ENCODE measurements around the gene MTUS2.

The MTUS2 gene

DNA sequence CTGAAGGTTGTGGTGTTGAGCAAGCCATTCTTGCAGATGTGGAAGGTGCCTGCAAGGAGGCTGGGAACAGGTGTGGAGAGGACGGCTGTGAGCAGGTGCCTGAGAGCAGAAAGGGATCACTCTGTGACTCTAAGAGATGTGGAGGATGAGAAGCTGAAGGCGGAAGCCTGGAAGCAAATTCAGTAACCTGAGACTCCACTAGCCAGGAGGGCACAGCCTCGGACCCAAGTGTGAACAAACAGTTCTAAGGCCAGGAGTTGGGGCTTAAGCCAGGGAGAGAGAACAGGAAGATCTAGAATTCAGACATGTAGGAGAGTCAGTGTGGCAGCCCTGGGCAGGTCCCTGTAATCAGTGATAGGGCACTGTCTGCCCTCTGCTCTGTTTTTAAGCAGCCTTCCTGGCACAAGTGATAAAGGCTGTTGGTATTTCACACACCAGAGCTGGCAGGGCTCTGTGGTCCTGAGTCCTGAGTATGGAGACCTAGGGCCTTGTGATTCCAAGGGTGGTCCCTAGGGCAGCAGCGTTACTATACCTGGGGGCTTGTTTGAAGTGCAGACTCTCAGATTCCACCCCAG is 644.1 kb downstream of the MTUS2 start:
- FAIRE-seq = no peak

DNA sequence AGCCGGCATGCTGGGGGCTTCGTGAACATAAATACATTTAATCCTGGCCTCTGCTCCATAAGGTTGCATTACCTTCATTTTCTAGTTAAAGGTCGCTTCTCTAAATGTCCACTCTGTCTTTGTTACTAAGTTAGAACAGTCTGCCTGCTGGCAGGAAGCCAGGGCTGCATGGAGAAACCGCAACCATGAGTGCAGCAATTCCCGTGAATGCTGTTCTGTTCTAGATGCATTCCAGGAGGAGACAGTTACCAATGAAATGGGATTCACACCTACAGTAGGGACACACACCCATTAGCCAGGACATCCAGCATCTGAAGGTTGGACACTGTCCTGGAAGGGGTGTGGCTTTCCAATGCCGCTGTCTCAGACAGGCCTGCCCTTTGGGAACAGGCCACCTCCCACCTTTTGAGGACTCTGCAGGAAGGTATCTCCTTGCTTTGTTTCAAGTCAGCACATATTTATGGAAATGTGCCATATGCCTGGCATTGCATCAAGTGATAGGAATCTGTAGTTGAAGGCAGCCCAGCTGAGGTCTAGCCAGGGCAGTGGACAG is 645.7 kb downstream of the MTUS2 start:
- no peak for FAIRE-seq

GRCh38 chr13:29471551-29471950 is 651.4 kb downstream of the MTUS2 start:
- FAIRE-seq = no peak

DNA sequence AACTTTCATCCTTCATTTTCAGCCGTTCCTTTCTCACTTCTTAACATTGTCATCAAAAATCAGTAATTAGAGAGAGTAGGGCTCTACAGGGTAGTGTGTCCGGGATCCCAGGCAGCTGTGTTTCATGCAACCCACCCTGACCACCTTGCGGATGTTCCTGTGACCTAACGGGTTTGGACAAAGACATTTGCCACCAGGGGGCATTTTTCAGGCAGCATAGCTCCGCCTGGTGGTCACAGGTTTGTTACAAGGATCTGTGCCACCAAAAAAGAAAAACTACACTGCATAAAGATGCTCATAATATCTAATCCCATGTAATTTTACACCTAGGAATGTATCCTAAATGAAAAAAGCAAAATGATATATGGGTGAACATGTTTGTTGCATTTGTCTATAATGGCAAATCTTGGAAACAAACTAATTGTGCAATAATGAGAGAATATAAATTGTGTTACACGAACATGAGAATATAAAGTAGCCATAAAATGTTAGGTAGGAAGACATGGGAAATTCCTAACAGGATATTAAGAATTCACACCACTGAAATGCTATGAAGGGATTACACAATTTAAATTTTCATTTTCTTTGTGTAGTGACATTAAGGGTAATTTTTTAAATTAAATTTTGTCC is 652.3 kb downstream of the MTUS2 start:
- FAIRE-seq = no peak

GRCh38 chr13:29473166-29473565 is 653.0 kb downstream of the MTUS2 start:
- no peak for FAIRE-seq

GRCh38 chr13:29474991-29475390 is 654.9 kb downstream of the MTUS2 start:
- no peak for FAIRE-seq

- no peak for FAIRE-seq
Measured at GRCh38 chr13:29476046-29476445, 655.9 kb downstream of the MTUS2 start.

DNA sequence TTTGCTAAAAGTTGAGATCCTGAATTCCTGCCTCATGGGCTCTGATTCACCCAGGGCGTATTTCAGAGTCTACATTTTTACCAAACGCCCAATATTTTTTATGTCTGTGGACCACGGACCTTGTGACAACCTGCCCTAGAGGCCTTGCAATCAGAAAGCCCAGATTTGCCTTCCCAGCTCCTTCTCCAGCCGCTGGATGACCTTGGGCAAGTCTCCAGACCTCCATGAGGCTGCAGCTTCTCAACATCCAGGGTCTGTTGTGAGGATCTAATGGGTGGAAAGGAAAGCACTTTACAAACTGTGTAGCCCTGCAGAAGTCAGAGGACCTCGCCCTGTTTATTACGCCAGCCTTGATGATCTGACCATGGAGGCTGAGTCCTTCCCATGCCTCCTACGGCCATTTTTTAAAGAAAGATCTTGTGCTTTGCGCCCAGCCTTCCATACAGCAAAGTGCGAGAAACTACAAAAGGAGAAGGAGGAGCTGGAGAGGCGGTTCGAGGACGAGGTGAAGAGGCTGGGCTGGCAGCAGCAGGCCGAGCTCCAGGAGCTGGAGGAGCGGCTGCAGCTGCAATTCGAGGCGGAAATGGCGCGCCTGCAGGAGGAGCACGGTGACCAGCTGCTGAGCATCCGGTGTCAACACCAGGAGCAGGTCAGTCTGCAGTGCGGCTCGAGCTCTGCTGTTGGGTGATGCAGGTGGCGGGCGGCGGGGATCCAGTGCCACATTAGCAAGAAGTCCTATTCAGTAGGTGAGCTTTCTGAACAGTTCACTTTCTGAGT is 659.8 kb downstream of the MTUS2 start:
- FAIRE-seq = no peak

GRCh38 chr13:29480893-29481525 is 660.9 kb downstream of the MTUS2 start:
- no peak for FAIRE-seq

DNA sequence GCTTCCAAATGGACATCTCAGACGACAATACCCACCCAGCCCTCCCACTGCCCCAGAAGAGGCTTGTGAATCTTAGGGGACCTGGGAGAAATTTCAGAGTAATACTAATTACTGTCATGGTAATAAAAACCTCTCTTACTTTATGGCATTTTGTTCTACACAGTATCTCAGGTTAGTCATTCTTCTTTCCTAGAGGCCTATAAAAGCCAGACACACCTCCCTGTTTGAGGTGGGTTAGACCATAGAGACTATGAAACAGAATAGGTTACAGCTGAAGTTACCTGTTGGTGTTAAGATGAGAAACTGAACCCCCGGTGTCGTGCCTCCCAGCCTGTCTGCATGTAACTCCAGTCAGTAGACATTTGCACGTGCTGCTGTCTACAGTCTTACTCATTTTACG is 661.5 kb downstream of the MTUS2 start:
- no peak for FAIRE-seq

DNA sequence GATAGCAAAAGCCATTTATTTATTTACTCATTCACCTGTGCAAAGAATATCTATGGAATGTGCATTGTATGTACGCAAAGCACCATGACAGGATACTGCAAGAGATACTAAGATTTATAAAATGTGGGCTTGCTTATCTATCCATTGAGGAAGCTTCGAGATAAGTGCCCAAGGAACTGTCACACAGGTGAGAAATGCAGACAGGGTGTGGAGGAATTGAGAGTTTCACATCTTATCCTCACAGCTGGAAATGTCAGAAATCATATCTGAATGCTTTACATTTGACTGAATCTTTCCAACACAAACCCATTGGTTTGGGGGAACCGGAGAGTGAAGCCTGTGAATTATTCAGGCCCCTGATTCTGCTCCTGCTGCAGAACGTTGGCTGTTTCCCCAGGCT is 662.4 kb downstream of the MTUS2 start:
- no peak for FAIRE-seq

GRCh38 chr13:29483211-29483610 is 663.1 kb downstream of the MTUS2 start:
- FAIRE-seq = no peak

DNA sequence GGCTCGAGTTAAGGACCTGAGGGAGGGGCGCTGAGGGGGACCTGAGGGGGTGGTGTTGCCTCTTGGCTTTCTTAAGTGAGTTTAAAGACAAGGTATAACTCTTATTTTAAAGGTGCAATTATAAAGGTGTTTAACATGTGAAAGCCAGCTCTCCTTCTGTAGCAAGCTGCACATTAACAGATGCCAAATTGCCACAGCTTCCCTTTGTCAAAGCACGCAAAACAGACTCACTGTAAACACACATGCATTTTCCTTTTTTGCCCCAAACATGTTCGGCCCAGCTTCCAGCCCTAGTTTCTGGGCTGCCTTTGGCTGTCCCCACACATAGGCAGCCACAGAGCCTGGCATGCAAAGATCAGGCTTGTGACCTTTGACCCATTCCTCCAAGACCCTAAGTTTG is 663.5 kb downstream of the MTUS2 start:
- FAIRE-seq = no peak

DNA sequence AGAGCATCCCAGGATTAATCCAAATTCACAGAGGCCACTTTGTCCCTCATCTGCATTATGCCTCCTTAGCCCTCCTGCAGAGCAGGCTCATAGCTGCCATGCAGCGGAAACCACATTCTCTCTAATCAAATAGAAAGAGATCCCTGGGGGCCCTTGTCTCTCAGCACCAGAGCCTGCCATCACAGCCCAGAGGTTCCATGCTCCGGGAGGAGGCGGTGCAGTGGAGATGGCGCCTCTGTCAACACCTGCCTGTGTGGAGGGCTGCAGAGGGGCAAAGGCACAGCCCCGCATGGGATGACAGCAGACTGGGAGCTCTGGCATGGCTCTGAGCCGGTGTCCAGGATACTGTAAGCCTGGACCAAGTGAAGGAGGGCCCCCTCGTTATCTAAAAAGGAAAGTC is 664.1 kb downstream of the MTUS2 start:
- no peak for FAIRE-seq

- no peak for FAIRE-seq
Measured at GRCh38 chr13:29484796-29485195, 664.7 kb downstream of the MTUS2 start.

GRCh38 chr13:29486551-29486950 is 666.4 kb downstream of the MTUS2 start:
- FAIRE-seq = no peak

DNA sequence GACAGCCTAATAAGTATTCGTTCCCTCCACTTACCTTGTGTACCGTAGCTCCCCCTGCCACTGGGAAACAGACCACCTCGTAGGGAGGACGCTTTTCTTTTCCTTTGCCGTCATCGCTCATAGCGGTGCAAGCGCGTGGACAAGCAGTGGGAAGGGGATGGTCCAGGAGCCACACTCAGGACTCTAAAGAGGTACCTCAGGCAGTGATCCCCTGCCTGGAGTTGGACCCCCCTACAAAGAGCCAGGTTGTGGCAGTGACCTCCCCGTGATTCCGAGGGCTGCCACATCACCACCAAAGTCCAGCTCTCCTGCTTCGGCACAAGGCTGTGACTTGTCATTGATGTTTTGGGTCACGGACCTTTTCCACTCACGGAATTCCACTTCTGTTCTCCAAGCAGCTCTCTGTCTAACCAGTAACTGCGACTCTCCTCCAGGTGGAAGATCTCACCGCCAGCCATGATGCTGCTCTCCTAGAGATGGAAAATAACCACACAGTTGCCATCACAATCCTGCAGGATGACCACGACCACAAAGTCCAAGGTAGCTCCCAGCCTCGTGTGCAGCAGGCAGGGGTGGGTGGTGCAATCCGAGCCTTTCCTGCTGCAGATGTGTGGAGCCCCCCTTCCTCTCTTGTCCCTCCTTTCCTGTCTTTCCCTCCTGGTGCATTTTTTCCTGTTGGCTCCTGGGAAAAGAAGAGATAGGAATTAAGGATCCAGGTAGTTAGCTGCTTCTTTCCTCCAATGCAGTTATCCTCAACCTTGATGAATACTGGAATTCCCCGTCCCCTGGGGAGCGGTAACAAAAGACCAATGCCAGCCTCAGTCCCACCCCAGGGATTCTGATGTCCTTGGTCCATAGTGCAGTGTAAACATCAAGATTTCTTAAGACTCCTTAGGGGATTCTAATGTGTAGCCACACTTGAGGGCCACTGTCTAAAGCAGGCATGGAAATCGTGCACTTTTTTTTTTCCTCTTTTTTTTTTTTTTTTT is 667.6 kb downstream of the MTUS2 start:
- FAIRE-seq = no peak

GRCh38 chr13:29489650-29490560 is 669.8 kb downstream of the MTUS2 start:
- FAIRE-seq = no peak

GRCh38 chr13:29490561-29490885 is 670.4 kb downstream of the MTUS2 start:
- FAIRE-seq = no peak

- no peak for FAIRE-seq
Measured at GRCh38 chr13:29491248-29491647, 671.1 kb downstream of the MTUS2 start.

DNA sequence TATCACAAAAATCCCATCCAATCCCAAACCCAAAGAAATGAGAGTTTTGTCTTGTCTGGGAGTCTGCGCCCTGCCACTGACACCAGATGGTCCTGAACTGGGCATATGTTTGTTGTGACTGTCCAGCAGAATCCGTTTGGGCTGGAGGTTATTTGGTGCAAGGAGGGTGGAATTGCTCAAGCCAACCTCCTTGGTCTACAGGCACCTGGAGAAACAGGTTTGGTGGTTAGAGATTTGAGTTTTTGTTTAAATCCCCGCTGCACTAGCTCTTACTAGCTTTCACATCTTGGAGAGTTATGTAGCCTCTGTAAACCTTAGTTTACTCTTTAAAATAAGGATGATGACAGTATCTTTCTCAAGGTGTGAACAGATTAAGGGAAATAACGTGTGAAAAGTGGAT is 673.7 kb downstream of the MTUS2 start:
- FAIRE-seq = no peak

All from colon (tissue), 2 donors.